B cell (primary cell): ENCODE data around the gene PRICKLE2. TPM values are rescaled to one million over a fixed set of nuclear protein-coding genes. Genes with fewer than 3 reads are reported as not detected.

Source experiments
- ATAC-seq: fragments of 200-7000 bp; cut with Tn5 transposase; one replicate; pipeline ENCODE4 v1.10.0; 2021; ENCODE audit warnings: low read depth, mild to moderate bottlenecking, moderate number of reproducible peaks, moderate library complexity
- CTCF ChIA-PET: fragments of 350-600 bp; sonication (Branson Sonifier 250); formaldehyde crosslinking; loops from one replicate; lab custom pipeline; 2021; ENCODE audit warnings: antibody characterized with exemption, inconsistent platforms; lab: Charles Lee
- POLR2A ChIA-PET: fragments of 350-600 bp; sonication (Branson Sonifier 250); formaldehyde crosslinking; loops from one replicate; lab custom pipeline; 2021; ENCODE audit warnings: antibody characterized with exemption; lab: Charles Lee
- DNase-seq: peaks from one replicate; pipeline ENCODE4 v3.0.0; 2013
- H2AFZ ChIP-seq: 2 replicates; pipeline ENCODE4 v1.6.1; 2012; ENCODE audit warnings: mild to moderate bottlenecking, low read depth, low read length; ENCODE audit not compliant: insufficient read depth, poor library complexity, severe bottlenecking
- H3K27ac ChIP-seq, 2 donors: 1 replicate in 1 of 2; 2 replicates in 1 of 2; pipeline ENCODE4 v1.5.1; 2012 to 2013; ENCODE audit warnings: low read length in 2 of 2, mild to moderate bottlenecking in 2 of 2, moderate library complexity in 1 of 2
- H3K27me3 ChIP-seq, 4 experiments: fragments of 200-600 bp in 1 of 4; sonication (generic) in 1 of 4; replicated peaks in 1 of 4; 1 replicate in 2 of 4; 2 replicates in 2 of 4; pipeline versions ENCODE4 v1.6.1 to v1.7.0; 2013 to 2016; ENCODE audit warnings: low read length in 3 of 4, mild to moderate bottlenecking in 2 of 4, mixed read lengths in 1 of 4, moderate library complexity in 1 of 4; ENCODE audit not compliant: insufficient read depth in 4 of 4, control insufficient read depth in 3 of 4; ENCODE audit errors: control extremely low read depth in 1 of 4
- H3K36me3 ChIP-seq, 2 experiments: replicated peaks in 1 of 2; 1 replicate in 1 of 2; 2 replicates in 1 of 2; pipeline versions ENCODE4 v1.6.1 to v1.7.1; 2013; ENCODE audit warnings: low read length in 1 of 2; ENCODE audit not compliant: insufficient read depth in 2 of 2, control insufficient read depth in 1 of 2; ENCODE audit errors: control extremely low read depth in 1 of 2, extremely low read depth in 1 of 2
- H3K4me1 ChIP-seq, 2 donors: fragments of 200-600 bp in 1 of 2; sonication (generic) in 1 of 2; 1 replicate in 1 of 2; 2 replicates in 1 of 2; pipeline versions ENCODE4 v1.5.1 to v1.6.1; 2013 to 2017; ENCODE audit warnings: low read length in 2 of 2; ENCODE audit not compliant: control insufficient read depth in 2 of 2, insufficient read depth in 2 of 2
- H3K4me2 ChIP-seq: replicated peaks from 2 replicates; pipeline ENCODE3; 2012; ENCODE audit warnings: mild to moderate bottlenecking, low read depth, low read length; ENCODE audit not compliant: poor library complexity, severe bottlenecking
- H3K4me3 ChIP-seq, 5 experiments: fragments of 200-600 bp in 1 of 5; sonication (generic) in 1 of 5; 1 replicate in 3 of 5; 2 replicates in 2 of 5; pipeline versions ENCODE4 v1.5.1 to v1.7.0; 2011 to 2016; ENCODE audit warnings: low read length in 4 of 5, mild to moderate bottlenecking in 4 of 5, low read depth in 2 of 5, control low read depth in 1 of 5, moderate library complexity in 1 of 5; ENCODE audit not compliant: insufficient read depth in 1 of 5; ENCODE audit errors: control extremely low read depth in 1 of 5, extremely low read depth in 1 of 5
- H3K79me2 ChIP-seq: fragments of 200-600 bp; sonication (generic); one replicate; pipeline ENCODE4 v1.6.0; 2016; ENCODE audit warnings: low read length; ENCODE audit not compliant: control insufficient read depth, insufficient read depth
- H3K9ac ChIP-seq: fragments of 200-600 bp; sonication (generic); 2 replicates; pipeline ENCODE4 v1.6.1; 2017; ENCODE audit warnings: mild to moderate bottlenecking, low read length, moderate library complexity
- H3K9me3 ChIP-seq, 3 donors: one replicate each; pipeline versions ENCODE4 v1.6.1 to v1.7.1; 2013; ENCODE audit warnings: low read length in 2 of 3; ENCODE audit not compliant: control insufficient read depth in 2 of 3, insufficient read depth in 1 of 3; ENCODE audit errors: control extremely low read depth in 1 of 3
- H4K20me1 ChIP-seq: 2 replicates; pipeline ENCODE4 v1.6.0; 2012; ENCODE audit warnings: mild to moderate bottlenecking, low read length; ENCODE audit not compliant: insufficient read depth, control insufficient read depth, poor library complexity, severe bottlenecking
- H3K27ac Mint-ChIP-seq: one replicate; pipeline ENCODE4 v1.8.0; 2021; ENCODE audit warnings: mixed read lengths
- H3K27me3 Mint-ChIP-seq: one replicate; pipeline ENCODE4 v1.8.0; 2021; ENCODE audit warnings: mixed read lengths
- H3K4me1 Mint-ChIP-seq: one replicate; pipeline ENCODE4 v1.8.0; 2021; ENCODE audit warnings: mixed read lengths
- H3K4me3 Mint-ChIP-seq: one replicate; pipeline ENCODE4 v1.8.0; 2021; ENCODE audit warnings: mixed read lengths
- H3K9me3 Mint-ChIP-seq: one replicate; pipeline ENCODE4 v1.8.0; 2022; ENCODE audit warnings: mixed read lengths; ENCODE audit not compliant: insufficient read depth
- EZH2 ChIP-seq: IDR thresholded peaks from 2 replicates; pipeline ENCODE4 v1.6.1; 2012; ENCODE audit warnings: borderline replicate concordance, low read depth, mild to moderate bottlenecking, moderate library complexity, low read length; ENCODE audit not compliant: insufficient read depth, poor library complexity, severe bottlenecking
- WGBS: methylation state at CpG from one replicate; pipeline ENCODE4 v1.1.5; 2013; ENCODE audit warnings: missing lambda C conversion rate; ENCODE audit not compliant: insufficient coverage; 5-methylcytosine and 5-hydroxymethylcytosine counted together
- intact Hi-C: fragments of 100-400 bp; cut with micrococcal nuclease; formaldehyde crosslinking; loops from one replicate; pipeline ENCODE4 v1.10.0; 2022
- polyA plus RNA-seq: library from polyadenylated mRNA; depleted of rRNA; stranded (reverse); fragments of >200 nt; gene quantifications from 2 replicates; pipeline ENCODE4 v1.2.3, GENCODE V29; 2012
- total RNA-seq, 2 donors: library from RNA; stranded (reverse); fragments of 120-200 nt in 1 of 2; gene quantifications; 1 replicate in 1 of 2; 2 replicates in 1 of 2; pipeline versions ENCODE4 v1.2.3 to v1.2.4, GENCODE V29; 2013 to 2022
- TF ChIP-seq, protein P1 (sequence below): fragments of 200-600 bp; IDR thresholded peaks from one replicate; pipeline ENCODE4 v1.8.0; 2022; ENCODE audit warnings: antibody characterized with exemption, mild to moderate bottlenecking

PRICKLE2 gene
- total and polyA plus RNA-seq, 2 donors (not counting 1 experiment from before 2014, with no cell fraction given): 0.30 to 1.4 TPM

DNA sequence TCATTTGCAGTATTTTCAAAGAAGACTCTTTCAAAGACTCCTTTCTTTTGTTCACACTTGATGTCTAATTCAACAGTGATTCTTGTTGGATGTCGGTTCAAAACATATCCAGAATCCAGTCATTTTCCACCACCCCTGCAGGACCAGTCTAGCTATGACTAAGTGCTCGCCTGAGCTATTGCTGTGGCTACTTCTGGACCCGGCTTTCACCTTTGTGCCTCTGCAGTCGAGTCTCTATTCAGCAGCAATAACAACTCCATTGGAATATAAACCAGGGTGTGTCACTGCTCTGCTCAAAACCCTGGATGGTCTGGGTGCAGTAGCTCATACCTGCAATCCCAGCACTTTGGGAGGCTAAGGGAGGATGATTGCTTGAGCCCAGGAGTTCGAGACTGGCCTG, 55.0 kb downstream of the PRICKLE2 start:
- H3K36me3 ChIP-seq: no peaks in the 10 kb centered on the region
- ATAC-seq (no peak), DNase-seq (no peak)
- intact Hi-C loops: no loop called here
- peaks cover 2% of the 10 kb centered on the region for H3K4me1 Mint-ChIP-seq
- 72% methylated on average over 2 of the region's 5 CpGs for WGBS
- TF ChIP-seq, protein P1, sequence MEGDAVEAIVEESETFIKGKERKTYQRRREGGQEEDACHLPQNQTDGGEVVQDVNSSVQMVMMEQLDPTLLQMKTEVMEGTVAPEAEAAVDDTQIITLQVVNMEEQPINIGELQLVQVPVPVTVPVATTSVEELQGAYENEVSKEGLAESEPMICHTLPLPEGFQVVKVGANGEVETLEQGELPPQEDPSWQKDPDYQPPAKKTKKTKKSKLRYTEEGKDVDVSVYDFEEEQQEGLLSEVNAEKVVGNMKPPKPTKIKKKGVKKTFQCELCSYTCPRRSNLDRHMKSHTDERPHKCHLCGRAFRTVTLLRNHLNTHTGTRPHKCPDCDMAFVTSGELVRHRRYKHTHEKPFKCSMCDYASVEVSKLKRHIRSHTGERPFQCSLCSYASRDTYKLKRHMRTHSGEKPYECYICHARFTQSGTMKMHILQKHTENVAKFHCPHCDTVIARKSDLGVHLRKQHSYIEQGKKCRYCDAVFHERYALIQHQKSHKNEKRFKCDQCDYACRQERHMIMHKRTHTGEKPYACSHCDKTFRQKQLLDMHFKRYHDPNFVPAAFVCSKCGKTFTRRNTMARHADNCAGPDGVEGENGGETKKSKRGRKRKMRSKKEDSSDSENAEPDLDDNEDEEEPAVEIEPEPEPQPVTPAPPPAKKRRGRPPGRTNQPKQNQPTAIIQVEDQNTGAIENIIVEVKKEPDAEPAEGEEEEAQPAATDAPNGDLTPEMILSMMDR: no peak
- no peak for TF ChIP-seq EZH2
- CTCF ChIA-PET: no interaction called here
- H3K27ac ChIP-seq: no peak overlapping the region
- no peak overlapping the region for H3K4me3 Mint-ChIP-seq
- no peak overlapping the region for H3K4me3 ChIP-seq
- no peaks in the 10 kb centered on the region for H3K4me1 ChIP-seq
- H3K27me3 Mint-ChIP-seq: no peaks in the 10 kb centered on the region
- peaks cover 0 to 6% (median 0%) of the 10 kb centered on the region in 3 donors for H3K9me3 ChIP-seq
- H3K79me2 ChIP-seq: no peaks in the 10 kb centered on the region
- H3K27me3 ChIP-seq: no peaks in the 10 kb centered on the region
- H3K9me3 Mint-ChIP-seq: no peaks in the 10 kb centered on the region
- no peak overlapping the region for H3K9ac ChIP-seq
- no peak overlapping the region for H2AFZ ChIP-seq
- no peaks in the 10 kb centered on the region for H4K20me1 ChIP-seq
- H3K4me2 ChIP-seq: no peak overlapping the region
- H3K27ac Mint-ChIP-seq: no peak overlapping the region
- POLR2A ChIA-PET: no interaction called here

DNA sequence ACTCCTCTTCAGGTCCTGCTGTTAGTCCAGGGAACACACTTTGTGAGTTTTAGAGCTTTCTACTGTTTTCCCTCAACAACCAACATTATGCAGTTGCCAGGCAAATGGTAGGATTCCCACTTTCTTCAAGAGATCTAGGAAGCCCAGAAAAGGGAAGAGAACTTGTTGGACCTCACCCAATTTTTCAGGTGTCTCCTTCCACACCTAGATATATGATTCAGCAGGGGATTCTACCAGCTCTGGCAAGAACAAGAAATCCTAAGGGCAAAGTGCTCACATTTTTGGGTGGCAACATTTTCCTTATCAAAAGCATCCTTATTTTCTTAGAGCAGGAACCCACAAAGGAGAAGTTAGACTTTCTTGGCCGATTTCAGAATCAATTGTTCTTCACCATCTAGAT, 57.4 kb downstream of the PRICKLE2 start:
- Mint-ChIP-seq H3K4me3 (no peak overlapping the region), H3K27me3 (no peaks in the 10 kb centered on the region), H3K9me3 (no peaks in the 10 kb centered on the region), H3K4me1 (peaks cover 13% of the 10 kb centered on the region), H3K27ac (no peak overlapping the region)
- H4K20me1 ChIP-seq: no peaks in the 10 kb centered on the region
- ChIA-PET POLR2A (no interaction called here), CTCF (no interaction called here)
- H3K27me3 ChIP-seq: no peaks in the 10 kb centered on the region
- TF ChIP-seq EZH2: no peak
- TF ChIP-seq, protein P1: no peak
- no peak overlapping the region for H3K9ac ChIP-seq
- H2AFZ ChIP-seq: no peak overlapping the region
- ATAC-seq: no peak
- H3K27ac ChIP-seq: no peak overlapping the region
- no peaks in the 10 kb centered on the region for H3K36me3 ChIP-seq
- H3K79me2 ChIP-seq: no peaks in the 10 kb centered on the region
- peaks cover 0 to 6% (median 0%) of the 10 kb centered on the region in 3 donors for H3K9me3 ChIP-seq
- WGBS: no CpG with 5 or more reads among the region's 1 CpG
- no peak for DNase-seq
- H3K4me1 ChIP-seq: peaks cover 0 to 5% of the 10 kb centered on the region in 2 donors
- H3K4me3 ChIP-seq: no peak overlapping the region
- no peak overlapping the region for H3K4me2 ChIP-seq
- intact Hi-C loops: no loop called here
